ENCODE measurements around the gene TMEM61.
"Not testable (repeated sequence)": the region's sequence is repeated elsewhere in the genome, so short reads cannot be mapped to it uniquely, and the experiment has no call there.

TMEM61 gene

GRCh38 chr1:54980528-54981241 lies at the start of gene TMEM61:
Gene TMEM61 (plus strand): TSS chr1:54980628. CDS start chr1:54981066, 438 bp downstream.
- DNase-seq = peak; percentile 28 to 46

- no peak for DNase-seq
Observed at GRCh38 chr1:54931275-54931840, 49.1 kb upstream of the TMEM61 start.

DNA sequence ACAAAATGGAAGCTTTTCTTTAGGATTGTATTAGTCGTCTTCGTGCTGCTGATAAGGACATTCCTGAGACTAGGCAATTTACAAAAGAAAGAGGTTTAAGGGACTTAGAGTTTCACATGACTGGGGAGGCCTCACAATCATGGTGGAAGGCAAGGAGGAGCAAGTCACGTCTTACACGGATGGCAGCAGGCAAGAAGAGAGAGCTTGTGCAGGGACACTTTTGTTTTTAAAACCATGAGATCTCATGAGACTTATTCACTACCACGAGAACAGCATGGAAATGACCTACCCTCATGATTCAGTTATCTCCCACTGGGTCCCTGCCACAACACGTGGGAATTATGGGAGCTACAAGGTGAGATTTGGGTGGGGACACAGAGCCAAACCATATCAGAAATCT lies 46.3 kb upstream of the TMEM61 start:
- not testable (repeated sequence) for DNase-seq

GRCh38 chr1:54934869-54935268 lies 45.6 kb upstream of the TMEM61 start:
- no peak for DNase-seq

DNA sequence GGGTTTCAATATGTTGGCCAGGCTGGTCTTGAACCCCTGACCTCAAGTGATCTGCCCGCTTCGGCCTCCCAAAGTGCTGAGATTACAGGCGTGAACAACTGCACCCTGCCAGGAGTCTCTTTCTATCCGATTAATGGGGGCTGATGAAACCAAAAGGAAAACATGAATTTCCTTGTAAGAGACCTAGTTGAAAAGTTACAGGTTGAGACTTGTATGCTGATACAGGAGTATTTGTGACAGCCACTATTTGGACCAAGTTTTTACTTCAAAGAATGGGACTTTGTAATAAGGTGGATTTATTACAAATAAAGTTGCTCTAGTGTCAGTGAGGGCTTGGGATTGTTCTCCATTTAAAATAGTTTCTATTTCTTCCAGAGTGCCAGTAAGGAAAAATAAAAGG lies 43.6 kb upstream of the TMEM61 start:
- no peak for DNase-seq

- DNase-seq = no peak
Observed at GRCh38 chr1:54937469-54937868, 43.0 kb upstream of the TMEM61 start.

GRCh38 chr1:54938955-54939354 lies 41.5 kb upstream of the TMEM61 start:
- DNase-seq = not testable (repeated sequence)

DNA sequence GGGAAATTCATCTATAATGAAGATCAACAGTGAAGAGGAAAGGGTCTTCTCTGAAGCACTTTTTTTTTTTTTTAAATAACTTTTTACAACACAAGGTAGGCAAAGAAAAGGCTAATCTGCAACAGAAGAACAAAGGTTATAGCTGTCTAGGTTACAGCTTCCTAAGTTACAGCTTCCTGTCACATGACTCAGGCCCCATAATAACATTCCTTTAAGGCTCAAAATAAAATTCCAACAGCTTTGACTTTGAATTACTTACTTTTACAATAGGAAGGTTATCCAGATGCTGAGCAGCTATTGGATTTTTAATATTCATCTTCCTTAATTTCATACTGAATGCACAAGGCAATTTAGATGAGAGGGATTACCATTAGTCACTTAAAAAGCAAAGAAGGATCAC lies 40.4 kb upstream of the TMEM61 start:
- no peak for DNase-seq

DNA sequence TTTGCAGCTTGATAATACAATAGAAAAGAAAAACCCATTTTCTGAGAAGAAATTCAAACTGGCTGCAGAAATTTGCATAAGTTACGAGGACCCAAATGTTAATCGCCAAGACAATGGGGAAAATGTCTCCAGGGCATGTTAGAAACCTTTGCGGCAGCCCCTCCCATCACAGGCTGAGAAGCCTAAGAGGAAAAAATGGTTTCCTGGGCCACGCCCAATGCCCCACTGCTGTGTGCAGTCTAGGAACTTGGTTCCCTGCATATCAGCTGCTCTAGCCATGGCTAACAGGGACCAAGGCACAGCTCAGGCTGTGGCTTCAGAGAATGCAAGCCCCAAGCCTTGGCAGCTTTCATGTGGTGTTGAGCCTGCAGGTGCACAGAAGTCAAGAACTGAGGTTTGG lies 37.5 kb upstream of the TMEM61 start:
- no peak for DNase-seq

GRCh38 chr1:54944610-54945392 lies 35.6 kb upstream of the TMEM61 start:
- peak; percentile 81 to 82 for DNase-seq

DNA sequence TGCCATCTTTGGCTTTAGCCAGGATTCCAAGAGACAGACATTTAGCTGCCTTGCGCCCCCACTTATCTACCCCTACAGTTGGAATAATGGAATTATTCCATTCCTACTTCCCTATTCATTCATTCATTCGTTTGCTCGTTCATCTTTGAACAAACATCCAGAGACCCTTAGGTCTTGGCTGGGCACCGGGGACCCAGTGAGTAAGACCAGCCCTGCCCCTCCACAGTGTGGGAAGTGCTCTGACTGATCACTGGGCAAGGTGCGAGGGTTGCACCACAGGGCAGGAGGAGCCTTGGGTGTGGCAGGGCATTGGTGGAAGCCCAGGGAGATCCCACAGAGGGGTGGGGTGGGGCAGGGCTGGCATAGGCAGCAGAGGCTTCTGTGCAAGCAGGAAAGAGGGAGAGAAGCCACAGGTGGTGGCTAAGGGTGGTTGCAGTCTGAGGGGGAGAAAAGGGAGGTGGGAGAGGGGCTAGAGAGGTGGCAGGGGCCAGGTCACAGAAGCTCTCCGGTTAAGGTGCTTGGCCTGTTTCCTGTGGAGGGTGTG lies 35.0 kb upstream of the TMEM61 start:
- DNase-seq = no peak

DNA sequence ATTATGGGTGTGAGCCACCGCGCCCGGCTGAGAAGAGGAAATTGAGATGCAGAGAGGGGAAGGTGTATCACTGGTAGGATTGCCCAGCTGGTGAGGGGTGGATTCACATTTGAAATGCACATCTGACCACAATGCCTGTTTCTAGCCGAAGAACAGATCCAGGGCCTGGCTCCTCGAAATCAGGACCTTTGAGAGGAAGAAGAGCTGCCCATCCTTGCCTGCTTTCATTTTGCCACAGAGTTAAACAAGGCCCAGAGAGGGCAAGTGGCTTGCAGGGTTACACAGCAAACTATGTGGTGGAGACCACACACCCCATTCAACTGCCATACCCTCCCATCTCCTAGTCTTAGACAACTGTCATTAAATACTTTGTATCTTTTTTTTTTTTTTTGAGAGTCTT lies 32.9 kb upstream of the TMEM61 start:
- DNase-seq = no peak

DNA sequence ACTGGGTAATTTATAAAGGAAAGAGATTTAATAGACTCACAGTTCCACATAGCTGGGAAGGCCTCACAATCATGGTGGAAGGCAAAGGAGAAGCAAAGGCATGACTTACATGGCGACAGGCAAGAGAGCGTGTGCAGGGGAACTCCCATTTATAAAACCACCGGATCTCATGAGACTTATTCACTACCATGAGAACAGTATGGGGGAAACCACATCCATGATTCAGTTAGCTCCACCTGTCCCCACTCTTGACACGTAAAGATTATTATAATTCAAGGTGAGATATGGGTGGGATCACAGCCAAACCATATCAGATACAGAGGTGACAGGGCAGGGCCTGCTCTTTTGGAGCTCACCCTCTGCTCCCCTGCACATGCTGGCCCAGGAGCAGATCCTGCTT lies 31.4 kb upstream of the TMEM61 start:
- no peak for DNase-seq

- no peak for DNase-seq
Observed at GRCh38 chr1:54950006-54950368, 30.4 kb upstream of the TMEM61 start.

DNA sequence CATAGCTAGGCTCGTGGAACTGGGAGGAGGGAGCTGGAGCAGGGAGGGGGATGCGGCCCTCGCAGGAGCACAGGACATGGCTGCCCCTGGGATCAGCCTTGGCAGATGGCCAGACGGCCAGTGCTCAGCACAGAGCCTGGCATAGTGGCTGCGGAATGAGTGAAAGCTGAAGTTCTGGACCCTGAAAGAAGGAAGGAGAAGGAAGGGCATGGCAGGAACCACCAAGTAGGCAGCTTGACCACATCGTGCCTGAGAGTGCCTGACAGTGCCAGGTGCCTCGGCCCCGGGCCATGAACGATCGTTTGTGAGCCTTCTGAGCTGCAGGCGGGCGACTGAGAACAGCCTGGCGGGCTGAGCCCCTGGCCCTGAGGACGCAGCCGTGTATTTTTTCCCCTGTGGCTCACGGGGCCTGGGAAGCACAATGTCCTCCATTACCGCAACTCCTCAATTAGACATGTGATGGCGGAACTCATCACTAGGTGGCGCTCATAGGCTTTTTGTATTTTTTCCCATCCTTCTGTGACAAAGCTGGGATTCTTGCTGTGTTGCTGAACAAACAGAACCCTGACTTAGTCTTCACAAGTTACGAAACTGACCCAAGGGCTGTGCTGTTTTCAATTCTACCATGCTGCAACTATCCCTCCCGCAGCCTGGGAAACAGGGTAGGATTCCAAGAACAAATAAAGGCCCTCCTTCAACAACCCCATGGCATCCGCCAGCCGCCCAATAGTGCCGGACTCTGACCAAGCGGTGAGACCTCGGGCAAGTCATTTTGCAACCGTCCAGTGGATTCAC lies 29.9 kb upstream of the TMEM61 start:
- peak; percentile 75 to 81 for DNase-seq

- no peak for DNase-seq
Observed at GRCh38 chr1:54951810-54952226, 28.6 kb upstream of the TMEM61 start.

- DNase-seq = no peak
Observed at GRCh38 chr1:54952950-54953718, 27.3 kb upstream of the TMEM61 start.

DNA sequence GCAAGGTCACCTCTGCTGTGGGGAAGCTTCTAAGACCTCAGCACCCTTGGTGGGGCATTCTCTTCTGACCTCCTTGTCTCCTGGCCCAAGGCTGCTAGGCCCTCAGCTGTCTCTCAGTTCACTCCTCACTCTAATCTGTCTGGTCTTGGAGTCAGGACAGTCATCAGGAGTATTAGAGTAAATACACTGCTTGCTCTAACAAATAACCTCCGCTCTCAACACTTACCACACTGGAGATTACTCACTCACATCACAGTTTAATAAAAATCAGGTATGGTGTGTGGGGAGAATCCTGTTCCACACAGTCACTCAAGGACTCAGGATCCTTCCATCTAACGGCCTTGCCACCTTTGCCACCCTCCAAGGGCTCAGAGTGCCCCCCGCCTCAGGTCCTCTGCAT lies 26.6 kb upstream of the TMEM61 start:
- DNase-seq = no peak

DNA sequence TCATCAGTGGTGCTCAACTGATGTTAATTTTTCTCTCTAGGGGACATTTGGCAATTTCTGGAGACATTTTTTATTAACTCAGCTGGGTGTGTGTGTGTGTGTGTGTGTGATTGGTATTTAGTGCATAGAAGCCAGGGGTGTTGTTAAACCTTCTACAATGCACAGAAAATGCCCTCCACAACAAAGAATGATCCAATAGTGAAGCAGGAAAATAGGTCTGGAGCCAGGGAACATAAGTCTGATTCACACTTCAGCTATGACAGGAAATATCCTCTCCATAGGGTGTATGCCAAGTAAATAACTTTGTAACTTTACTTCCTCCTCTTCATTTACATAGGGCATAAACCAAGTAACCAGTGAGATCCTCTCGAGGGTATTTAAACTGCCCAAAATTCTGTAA lies 25.1 kb upstream of the TMEM61 start:
- DNase-seq = no peak

DNA sequence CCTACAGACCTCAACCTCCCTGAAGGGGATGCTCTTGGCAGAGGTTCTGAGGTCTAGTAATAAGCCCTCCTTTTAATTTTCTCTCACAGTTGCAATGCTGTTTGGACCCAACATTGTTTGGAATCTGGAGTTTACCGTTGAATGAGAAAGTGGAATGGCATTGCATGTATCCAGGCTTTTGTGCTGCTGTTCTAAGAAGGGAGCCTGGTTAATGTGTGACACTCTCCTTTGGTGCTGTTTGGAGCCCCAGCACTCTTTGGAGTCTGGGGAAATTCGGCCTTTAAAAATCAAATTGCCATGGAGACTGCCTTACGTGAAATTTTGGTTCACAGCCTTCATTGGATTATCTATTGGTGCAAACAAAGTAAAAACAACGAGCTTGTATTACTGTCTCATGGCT lies 23.7 kb upstream of the TMEM61 start:
- DNase-seq = no peak

DNA sequence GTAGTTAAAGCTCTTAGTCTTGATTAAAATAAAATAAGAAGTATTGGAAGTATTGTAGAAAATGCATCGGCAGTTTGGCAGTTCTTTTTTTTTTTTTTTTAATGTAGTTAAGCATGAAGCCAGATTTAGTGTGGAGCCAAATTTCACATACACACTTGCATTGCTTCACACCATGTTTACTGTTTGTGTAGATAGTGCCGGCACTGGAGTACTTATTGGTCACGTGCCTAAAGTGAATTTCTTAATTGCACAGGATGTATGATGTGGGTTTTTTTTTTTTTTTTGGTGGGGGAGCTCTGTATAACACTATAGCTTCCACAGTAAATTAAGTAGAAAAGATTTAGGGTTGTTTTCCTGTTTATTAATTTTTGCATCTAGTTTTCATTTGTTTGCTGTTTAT lies 21.2 kb upstream of the TMEM61 start:
- no peak for DNase-seq

Measured in NCI-H2081 (cell line).